GM21367 (cell line): ENCODE results near the gene HSPA1L.
"Not testable (repeated sequence)": the region's sequence is repeated elsewhere in the genome, so short reads cannot be mapped to it uniquely, and the experiment has no call there.

ENCODE experiments used
- ATAC-seq: cut with Tn5 transposase; IDR thresholded peaks from one replicate; pipeline ENCODE4 v1.9.1; 2021; ENCODE audit not compliant: unreplicated experiment

HSPA1L gene

DNA sequence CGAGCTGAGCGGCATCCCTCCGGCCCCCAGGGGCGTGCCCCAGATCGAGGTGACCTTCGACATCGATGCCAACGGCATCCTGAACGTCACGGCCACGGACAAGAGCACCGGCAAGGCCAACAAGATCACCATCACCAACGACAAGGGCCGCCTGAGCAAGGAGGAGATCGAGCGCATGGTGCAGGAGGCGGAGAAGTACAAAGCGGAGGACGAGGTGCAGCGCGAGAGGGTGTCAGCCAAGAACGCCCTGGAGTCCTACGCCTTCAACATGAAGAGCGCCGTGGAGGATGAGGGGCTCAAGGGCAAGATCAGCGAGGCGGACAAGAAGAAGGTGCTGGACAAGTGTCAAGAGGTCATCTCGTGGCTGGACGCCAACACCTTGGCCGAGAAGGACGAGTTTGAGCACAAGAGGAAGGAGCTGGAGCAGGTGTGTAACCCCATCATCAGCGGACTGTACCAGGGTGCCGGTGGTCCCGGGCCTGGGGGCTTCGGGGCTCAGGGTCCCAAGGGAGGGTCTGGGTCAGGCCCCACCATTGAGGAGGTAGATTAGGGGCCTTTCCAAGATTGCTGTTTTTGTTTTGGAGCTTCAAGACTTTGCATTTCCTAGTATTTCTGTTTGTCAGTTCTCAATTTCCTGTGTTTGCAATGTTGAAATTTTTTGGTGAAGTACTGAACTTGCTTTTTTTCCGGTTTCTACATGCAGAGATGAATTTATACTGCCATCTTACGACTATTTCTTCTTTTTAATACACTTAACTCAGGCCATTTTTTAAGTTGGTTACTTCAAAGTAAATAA is 2.2 kb upstream of the HSPA1L start:
- ATAC-seq, result not testable (repeated sequence)

DNA sequence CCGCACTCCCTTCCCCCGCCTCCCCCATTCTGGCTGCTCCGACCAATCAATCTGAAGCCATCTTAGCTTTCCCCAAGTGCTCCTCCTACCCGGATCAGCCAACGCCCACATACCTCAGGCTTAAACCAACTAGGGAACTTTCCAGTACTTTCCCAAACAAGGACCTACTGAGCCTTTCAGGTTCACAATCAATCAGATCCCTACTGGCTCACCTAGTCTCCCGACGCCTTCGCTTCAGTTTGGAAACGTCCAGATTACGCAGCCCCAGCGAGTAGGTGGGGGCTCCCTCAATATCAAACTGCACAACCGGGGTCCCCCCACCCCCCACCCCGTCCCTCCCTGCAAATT is 432 bp downstream of the HSPA1L start:
- ATAC-seq, result no peak

GRCh38 chr6:31813465-31813849 is 1.6 kb downstream of the HSPA1L start:
- ATAC-seq, result no peak

GRCh38 chr6:31811645-31812044 is 3.4 kb downstream of the HSPA1L start:
- ATAC-seq, result no peak

DNA sequence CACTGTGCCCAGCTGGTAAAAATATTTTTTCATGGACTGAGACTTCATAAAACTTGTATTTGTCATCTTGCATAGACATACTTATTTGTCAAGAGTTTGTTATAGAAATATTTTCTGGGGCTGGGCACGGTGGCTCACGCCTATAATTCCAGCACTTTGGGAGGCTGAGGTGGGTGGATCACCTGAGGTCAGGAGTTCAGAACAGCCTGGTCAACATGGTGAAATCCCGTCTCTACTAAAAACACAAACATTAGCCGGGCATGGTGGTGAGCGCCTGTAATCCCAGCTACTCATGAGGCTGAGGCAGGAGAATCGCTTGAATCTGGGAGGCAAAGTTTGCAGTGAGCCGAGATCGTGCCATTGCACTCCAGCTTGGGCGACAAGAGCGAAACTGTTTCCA is 6.5 kb downstream of the HSPA1L start:
- ATAC-seq, result not testable (repeated sequence)

GRCh38 chr6:31806470-31807272 is 8.4 kb downstream of the HSPA1L start, which contains the start of gene LSM2:
Gene LSM2, minus strand, starts transcription at chr6:31806966. Its CDS starts 209 bp downstream, at chr6:31806757.
- peak; percentile 74 for ATAC-seq

GRCh38 chr6:31805939-31806469 is 9.1 kb downstream of the HSPA1L start:
- no peak for ATAC-seq

DNA sequence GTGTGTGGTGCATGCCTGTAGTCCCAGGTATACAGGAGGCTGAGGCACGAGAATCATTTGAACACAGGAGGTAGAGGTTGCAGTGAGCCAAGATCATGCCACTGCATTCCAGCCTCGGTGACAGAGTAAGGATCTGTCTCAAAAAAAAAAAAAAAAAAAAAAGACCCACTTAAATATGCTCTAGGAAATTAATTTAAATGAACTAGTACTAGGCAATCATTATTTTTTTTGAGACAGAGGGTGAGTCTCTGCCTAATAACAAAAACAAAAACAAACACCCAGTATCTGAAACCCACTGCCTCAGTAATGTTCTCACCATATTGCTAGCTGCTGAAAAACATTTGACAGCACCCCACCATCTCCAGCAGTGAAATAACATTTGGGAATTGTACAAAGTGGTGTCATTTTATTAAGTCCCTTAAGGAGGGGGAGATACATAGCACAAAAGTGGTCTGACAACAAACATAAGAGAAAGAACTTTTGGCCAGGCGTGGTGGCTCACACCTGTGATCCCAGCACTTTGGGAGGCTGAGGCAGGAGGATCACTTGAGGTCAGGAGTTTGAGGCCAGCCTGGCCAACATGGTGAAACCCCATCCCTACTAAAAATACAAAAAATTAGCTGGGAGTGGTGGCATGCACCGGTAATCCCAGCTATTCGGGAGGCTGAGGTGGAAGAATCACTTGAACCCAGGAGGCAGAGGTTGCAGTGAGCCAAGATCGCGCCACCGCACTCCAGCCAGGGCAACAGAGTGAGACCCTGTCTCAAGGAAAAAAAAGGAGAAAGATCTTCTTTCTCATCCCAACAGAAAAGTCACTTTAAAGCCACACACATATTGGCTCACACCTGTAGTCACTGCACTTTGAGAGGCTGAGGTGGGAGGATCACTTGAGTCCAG is 13.8 kb downstream of the HSPA1L start:
- ATAC-seq, result not testable (repeated sequence)

- no peak for ATAC-seq
Measured at GRCh38 chr6:31799781-31800180, 15.3 kb downstream of the HSPA1L start.

GRCh38 chr6:31797588-31797987 is 17.5 kb downstream of the HSPA1L start:
- no peak for ATAC-seq

DNA sequence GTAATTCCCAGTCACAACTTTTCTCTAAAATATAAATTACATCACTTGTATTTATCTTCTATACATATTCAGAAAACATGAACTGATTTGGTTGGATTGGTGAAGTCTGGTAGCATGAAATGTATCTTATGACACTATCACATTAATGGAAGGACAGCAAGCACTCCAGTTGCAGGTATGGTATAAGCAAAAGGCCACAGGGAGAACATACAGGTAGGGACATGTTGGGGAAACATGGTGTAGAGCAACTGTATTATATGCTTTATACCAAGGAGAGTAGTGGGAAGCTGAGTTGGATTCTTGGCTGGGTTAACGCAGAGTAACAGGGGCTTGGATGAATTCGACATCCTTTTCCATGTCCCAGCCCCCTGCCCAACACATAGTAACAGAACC is 18.1 kb downstream of the HSPA1L start:
- no peak for ATAC-seq

GRCh38 chr6:31795616-31796298 is 19.3 kb downstream of the HSPA1L start, which contains the start of gene VARS1:
Gene VARS1, minus strand, starts transcription at chr6:31795752. Its CDS starts 535 bp downstream, at chr6:31795217.
- ATAC-seq, result peak; percentile 63

DNA sequence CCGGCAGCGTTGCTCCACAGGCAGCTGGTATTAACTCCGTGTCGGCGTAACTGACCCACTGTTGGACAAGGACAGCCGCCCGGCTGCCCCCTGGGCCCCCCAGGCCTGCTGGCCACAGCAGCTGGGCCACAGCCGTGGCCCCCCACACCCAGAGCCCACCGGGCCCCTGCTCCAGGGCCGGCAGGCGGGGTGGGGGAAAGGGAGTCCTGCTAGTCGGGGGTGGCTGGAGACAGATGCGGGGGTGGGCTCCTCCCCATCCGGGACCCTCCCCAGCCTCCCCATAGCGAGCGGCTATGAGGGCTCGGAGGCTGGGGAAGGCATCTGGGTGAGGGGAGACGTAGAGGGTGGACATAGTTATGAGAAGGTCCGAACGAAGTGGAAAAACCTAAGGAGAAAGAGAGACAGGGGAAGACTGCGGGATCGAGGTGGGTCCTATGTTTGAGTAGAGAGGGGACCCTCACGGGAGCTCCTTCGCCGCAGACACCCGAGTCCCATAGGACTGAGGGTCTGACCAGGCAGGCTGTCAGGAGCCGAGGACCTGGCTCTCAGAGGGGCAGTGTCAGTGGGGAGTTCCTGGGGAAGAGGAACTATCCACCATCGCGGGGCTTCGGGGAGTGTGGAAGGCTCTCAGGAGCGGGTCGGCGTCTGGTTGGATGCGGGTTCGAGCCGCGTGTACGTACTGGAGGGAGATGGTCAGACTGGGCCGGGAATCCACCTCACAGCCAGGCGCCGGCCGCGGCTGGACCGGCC is 20.0 kb downstream of the HSPA1L start:
- peak; percentile 16 for ATAC-seq

DNA sequence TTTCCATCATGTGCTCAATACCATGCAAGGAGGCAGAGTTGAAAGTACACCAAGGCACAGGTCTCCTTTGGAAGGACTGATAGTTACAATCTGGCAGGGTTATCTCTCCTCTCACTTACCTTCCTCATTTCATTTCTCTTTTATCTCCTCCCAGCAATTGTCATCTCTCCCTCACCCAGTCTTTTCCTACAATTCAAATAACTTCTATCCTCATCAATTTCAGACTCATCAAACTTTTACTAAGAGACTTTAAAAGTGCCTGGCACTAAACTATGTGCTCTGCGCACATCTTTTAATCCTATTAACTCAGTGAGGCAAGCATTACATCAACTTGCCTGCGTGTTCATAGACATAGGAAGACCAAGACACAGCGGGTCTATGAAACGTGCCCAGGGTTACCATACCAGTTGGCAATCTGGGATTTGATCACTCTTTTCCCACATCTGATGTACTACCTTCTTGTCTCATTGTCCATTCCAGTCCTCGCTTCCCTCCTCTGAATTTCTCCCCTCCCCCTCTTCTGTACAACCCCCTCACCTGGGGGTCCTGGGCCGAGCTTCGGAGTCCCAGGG is 20.7 kb downstream of the HSPA1L start:
- no peak for ATAC-seq

DNA sequence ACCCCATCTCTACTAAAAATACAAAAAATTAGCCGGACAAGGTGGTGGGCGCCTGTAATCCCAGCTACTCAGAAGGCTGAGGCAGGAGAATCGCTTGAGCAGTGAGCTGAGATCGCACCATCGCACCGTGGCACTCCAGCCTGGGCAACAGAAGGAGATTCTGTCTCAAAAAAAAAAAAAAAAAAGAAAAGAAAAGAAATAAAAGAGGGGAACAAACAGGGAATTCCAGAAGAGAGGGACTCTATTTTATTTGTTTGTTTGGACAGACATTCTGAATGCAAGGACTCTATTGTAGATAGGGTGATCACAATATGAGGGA is 21.2 kb downstream of the HSPA1L start:
- not testable (repeated sequence) for ATAC-seq

DNA sequence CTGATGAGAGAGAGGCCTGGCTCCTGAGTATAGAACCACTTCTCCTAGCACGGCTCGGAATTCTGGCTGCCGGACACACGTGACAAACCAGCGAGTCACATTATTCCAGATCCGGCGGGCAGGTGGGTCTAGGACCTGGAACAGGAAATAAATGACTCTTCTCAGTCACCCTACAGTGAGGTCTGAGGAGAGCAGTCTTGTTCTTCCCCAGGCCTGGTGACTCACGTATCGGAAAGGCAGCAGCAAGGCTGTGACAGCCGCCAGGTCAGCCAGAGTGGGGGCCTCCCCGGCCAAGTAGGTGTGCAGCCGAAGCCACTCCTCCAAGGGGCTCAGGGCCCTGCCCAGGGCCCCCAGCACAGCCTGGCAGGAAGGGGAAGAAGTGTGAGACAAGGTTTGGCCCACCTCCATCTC is 22.3 kb downstream of the HSPA1L start:
- ATAC-seq, result no peak

DNA sequence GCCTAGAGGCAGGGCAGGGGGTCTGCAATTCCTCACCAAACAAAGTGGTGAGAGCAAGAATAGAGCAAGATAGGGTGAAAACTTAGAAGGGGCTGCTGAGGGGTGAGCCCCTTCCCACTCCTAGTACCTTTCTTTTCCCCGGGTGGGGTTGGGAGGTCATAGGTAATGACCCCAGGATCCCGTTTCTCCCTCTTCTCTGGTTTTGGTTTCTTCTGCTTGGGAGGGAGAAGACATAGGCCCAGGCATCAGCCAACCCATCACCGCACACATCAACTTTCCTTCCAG is 23.1 kb downstream of the HSPA1L start:
- no peak for ATAC-seq

- ATAC-seq, result no peak
Measured at GRCh38 chr6:31791324-31792089, 23.6 kb downstream of the HSPA1L start.

DNA sequence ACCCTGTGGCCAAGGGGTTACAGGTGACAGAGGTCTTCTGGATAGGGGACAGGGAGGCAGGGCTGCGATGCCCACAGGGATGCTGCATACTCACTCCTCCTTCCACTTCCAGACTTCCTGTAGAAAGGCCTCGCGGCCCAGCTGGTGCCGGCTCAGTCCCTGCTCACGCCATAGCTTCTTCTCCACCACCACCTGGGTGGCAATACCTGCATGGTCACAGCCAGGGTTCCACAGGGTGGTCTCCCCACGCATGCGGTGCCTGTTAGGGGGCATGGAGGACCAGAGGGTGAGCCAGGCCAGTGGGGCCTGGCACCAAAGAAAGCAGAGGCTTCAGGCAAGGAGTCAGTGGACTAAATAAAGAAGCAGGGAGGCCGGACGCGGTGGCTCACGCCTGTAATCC is 29.6 kb downstream of the HSPA1L start:
- ATAC-seq, result no peak
